Measurements from ENCODE around the gene CNTNAP2.
"Not testable (repeated sequence)": the region's sequence is repeated elsewhere in the genome, so short reads cannot be mapped to it uniquely, and the experiment has no call there.

CNTNAP2 gene

DNA sequence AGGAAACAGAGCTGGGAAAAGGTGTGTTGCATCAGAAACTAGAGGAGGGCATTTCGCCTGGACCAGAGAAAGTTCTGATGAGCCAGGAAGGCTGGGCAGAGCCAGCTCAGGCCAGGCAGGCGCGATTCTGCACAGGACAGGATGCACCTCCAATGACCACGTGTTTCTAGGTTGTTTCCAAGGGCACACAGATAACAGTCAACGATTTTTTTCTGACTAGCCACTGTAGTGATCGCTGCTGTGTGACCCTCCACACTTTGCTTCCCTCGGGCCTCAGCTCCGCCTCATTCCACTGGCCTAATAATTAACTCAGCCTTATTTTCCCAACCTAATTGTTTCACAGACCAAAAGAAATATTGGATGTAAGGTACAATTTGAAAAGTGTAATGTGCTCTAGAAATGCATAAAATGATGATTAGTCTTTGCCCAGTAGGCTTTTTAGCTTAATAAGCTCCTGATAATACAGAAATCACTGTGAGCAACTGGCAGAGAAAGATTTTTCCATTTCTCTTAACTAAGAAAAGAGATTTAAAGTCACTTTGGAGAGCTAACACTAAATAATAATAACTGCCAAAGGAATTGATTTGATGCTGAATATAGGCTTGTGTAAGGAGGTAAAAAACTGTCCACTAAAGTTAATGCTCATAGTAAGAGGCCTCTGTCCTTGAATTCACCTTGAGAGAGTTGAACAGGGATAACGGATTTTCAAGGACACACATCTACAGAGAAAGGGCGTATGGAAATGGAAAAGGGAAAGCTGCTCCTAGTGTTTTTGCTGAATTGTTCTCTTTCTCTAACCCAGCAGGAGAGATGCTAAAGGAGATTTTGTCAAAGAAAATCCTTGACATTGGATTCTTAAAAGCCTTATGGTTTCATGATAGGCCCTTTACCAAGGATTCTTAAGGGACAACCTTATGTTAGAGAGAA is 2183.0 kb downstream of the CNTNAP2 start:
- no peak for DNase-seq

DNA sequence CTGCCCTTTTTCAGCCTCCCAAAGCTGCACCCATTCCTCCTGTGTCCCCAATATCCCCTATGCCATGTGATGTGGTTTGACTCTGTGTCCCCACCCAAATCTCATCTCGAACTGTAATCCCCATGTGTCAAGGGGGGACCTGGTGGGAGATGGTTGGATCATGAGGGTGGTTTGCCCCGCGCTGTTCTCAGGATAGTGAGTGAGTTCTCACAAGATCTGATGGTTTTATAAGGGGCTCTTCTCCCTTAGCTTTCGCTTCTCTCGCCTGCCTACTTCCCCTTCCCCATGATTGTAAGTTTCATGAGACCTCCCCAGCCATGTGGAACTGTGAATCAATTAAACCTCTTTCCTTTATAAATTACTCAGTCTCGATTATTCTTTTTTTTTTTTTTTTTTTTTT is 2185.8 kb downstream of the CNTNAP2 start:
- DNase-seq = not testable (repeated sequence)

DNA sequence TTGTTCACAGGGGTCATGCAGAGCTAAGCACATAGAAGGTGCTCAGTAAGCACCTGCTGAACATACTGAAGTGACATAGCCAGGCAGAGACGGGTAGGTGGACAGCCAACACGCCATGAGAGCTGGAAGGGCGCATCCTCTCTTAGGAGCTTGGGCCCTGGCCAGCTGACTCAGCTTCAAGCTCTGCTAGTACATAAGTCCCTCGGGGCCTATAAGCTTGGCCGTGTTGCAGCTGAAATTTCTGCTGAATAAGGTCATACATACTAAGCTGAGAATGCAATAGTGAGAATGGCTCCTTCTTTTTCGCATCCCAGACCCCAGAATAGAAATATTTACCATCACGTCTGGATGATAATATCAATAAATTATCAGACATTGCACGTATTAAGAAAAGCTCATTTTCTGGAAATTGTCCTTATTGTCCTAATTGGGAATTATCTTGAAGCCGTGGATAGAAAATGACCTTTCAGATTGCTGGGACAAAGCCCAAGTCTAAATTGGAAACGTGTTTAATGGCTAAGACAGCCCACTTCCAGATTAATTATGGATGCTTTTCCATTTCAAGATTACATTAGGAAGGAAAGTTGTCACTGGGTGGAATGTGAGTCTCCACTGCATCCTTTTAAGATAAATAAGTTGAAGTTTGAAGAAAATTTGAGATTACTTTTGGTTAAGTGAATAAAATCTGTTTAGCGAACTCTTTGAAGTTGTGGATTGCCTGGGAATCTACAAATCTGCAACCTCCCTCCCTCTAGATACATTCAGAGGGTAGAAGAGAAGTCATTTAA is 2186.9 kb downstream of the CNTNAP2 start:
- no peak for DNase-seq

DNA sequence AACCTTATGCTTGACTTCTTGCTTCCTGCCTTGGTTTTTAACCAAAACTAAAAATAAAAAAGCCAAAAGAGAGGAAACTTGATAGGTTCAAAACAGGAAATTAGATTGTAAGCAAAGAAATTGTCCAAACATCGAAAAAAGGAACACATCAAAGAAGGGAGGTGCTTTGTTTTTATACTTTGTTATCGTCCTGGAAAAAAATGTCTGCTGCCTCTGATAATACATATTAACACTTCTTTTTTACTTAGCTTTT is 2187.4 kb downstream of the CNTNAP2 start:
- DNase-seq = no peak

DNA sequence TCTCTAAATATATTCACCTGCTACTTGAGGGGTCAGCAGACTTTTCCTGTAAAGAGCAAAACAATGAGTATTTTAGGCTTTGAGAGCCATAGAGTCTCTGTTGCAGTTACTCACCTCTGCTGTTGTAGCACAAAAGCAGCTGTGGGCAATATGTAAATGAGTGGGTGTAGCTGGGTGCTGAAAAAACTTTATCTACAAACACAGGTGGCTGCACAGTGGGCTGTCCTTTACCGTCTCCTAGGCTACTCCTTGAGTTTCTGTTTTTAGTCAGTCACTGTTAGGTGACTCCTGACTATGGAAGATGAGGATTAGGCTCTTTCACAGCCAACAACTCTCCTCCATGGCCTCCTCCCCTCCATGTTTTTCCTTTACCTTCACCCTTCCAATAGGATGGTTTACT is 2187.9 kb downstream of the CNTNAP2 start:
- no peak for DNase-seq

DNA sequence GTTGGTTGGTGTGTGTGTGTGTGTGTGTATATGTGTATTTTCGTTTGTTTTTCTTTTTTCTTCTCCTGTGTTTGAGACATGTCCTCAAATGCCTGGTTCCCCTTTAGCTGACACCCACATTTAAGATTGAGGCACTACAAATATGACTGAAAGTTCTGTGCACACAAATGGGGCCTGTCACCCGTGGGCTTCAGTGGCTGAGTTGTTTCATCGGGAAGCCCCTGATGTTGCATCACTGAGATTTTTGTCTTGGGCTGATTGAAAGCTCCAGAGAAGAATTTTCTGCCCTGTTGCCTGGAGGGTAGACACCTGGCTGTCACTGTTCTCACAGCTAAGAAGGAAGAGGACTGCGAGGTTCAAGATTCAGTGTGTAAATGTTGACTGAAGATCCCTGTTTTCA is 2190.2 kb downstream of the CNTNAP2 start:
- no peak for DNase-seq

DNA sequence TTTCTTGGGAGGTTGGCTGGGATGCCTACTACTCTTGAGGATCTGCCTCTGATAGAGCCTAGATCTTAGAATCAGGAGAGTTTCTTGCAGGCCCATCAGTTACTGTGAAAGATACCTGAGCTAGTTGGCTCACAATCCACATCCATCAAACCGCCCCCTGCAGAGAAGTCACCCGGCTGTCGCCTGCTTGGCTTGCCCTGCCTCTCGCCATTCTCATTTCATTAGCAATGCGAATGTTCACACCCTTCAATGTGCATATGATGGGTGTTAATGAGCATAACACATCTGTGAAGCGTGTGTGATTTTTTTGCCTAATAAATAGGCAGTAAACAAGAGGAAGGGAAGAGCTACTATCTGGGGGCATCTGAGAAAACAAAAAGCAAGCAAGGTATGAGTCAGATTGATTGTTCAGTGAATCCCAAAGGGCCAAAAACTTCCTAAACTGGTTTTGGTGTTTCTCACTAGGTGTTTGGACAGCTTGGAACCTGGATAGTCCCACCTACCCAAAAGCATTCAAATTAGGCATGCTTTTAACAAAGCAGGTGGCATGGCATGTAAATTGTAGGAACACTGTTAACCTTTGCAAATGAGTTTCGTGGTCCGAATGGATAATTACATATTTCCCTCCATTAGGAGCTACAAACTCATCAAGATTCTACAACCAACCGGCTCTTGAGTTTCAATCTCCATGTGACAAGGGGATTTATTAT is 2201.7 kb downstream of the CNTNAP2 start:
- no peak for DNase-seq

DNA sequence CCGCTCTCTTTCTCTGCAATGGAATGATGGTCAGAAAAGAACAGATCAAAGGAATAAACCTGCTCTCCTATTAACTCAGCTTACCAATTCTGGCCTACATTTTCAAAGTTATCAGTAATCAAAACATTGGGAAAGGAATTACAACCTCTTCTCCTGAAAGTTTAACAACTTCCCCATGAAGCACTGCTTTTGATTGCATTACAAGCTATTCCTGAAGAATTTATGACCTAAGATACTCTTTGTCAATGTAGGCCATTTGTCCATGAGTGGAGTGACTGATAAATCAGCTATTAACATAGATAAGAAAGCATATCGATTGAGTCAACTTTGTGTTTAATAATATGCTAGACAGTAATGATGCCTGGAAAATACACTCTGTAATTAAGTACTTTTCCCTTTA is 2202.2 kb downstream of the CNTNAP2 start:
- DNase-seq = no peak

DNA sequence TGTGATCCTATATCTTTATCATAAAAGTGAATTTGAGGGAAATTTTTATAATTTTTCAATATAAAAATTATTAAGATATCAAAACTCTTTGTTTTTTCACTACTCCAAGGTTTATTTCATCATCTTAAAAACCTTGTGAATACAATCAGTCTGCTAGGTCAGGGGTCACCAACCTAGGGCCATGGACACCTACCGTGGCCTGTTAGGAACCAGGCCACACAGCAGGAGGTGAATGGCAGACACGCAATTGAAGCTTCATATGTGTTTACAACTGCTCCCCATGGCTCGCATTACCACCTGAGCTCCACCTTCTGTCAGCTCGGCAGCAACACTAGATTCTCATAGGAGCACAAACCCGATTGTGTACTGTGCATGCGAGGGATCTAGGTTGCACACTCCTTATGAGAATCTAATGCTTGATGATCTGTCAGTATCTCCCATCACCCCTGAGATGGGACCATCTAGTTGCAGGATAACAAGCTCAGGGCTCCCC is 2202.8 kb downstream of the CNTNAP2 start:
- DNase-seq = no peak

DNA sequence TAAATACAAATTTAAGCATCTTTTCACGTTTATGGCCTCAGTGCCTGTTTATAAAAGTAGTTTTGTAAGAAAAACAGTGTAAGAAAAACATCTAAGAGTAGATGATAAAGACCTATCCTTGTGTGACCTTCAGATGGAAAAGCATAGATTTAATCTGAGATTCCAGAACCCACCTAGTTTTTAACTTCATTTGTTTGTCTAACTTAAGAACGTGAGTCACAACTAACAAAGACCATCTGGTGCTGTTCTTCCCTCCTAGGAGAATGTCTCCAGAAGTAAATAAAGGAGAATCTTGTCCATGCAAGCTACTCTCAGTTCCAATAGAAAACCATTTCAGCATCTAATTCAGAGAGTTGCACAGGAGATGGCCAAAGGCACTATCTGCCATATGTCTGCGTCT is 2208.6 kb downstream of the CNTNAP2 start:
- no peak for DNase-seq

DNA sequence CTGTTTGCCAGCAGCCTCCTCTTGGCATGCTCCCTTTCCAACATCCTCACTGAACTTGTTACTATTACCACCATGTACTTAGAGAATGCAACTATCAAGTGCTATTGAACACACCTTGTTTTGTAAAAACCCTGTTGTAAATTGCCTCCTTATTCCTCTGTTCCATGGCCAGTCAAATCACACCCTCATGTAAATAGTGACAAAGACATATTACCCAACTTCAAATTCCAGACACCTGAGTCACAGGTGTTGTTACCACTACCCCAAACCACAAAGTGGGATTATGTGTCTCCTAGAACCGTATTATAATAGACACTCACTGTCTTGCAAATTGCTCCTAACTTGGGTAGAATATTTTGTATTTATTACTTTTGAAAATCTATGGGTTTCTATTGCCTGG is 2210.8 kb downstream of the CNTNAP2 start:
- no peak for DNase-seq

DNA sequence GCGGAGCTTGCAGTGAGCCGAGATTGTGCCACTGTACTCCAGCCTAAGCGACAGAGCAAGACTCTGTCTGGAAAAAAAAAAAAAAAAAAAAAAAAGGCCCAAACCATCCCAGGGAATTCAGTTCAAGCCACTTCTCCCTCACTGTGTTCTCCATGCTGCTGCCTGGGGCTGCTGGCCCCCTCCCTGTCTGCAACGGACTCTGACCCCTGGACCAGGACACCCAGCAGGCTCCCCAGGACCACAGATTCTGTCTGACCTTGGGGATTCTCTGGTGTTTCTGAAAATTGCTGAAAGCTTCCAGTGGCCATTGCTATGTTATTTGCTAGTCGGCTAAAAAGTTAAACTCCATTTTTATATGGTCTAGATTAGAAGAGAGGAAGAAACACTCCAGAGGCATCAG is 2212.3 kb downstream of the CNTNAP2 start:
- no peak for DNase-seq

DNA sequence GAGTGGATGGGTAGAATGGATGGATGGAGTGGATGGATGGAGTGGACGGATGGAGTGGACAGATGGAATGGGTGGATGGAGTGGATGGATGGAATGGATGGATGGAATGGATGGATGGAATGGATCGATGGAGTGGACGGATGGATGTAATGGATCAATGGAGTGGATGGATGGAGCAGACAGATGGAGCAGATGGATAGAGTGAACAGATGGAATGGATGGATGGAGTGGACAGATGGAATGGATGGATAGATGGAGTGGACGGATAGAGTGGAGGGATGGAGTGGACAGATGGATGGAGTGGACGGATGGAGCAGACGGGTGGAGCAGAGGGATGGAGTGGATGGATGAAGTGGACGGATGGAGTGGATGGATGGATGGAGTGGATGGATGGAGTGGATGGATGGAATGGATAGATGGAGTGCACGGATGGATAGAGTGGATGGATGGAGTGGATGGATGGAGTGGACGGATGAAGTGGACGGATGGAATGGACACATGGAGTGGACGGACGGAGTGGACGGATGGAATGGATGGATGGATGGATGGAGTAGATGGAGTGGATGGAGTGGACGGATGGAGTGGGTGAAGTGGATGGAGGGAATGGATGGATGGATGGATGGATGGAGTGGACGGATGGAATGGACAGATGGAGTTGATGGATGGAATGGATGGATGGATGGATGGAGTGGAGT is 2213.7 kb downstream of the CNTNAP2 start:
- no peak for DNase-seq

DNA sequence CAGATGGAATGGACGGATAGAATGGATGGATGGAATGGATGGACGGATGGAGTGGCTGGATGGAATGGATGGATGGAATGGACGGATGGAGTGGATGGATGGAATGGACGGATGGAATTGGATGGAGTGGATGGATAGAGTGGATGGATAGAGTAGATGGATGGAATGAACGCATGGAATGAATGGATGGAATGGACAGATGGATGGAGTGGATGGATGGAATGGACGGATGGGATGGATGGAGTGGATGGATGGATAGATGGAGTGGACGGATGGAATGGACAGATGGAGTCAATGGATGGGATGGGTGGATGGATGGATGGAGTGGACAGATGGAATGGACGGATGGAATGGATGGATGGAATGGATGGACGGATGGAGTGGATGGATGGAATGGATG is 2214.2 kb downstream of the CNTNAP2 start:
- DNase-seq = no peak

DNA sequence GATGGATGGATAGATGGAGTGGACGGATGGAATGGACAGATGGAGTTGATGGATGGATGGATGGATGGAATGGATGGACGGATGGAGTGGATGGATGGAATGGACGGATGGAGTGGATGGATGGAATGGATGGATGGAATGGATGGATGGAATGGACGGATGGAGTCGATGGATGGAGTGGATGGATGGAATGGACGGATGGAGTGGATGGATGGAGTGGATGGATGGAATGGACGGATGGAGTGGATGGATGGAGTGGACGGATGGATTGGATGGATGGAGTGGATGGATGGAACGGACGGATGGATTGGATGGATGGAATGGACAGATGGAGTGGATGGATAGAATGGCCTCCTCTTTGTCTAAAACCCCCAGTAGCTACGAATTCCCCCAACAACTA is 2214.9 kb downstream of the CNTNAP2 start:
- not testable (repeated sequence) for DNase-seq

DNA sequence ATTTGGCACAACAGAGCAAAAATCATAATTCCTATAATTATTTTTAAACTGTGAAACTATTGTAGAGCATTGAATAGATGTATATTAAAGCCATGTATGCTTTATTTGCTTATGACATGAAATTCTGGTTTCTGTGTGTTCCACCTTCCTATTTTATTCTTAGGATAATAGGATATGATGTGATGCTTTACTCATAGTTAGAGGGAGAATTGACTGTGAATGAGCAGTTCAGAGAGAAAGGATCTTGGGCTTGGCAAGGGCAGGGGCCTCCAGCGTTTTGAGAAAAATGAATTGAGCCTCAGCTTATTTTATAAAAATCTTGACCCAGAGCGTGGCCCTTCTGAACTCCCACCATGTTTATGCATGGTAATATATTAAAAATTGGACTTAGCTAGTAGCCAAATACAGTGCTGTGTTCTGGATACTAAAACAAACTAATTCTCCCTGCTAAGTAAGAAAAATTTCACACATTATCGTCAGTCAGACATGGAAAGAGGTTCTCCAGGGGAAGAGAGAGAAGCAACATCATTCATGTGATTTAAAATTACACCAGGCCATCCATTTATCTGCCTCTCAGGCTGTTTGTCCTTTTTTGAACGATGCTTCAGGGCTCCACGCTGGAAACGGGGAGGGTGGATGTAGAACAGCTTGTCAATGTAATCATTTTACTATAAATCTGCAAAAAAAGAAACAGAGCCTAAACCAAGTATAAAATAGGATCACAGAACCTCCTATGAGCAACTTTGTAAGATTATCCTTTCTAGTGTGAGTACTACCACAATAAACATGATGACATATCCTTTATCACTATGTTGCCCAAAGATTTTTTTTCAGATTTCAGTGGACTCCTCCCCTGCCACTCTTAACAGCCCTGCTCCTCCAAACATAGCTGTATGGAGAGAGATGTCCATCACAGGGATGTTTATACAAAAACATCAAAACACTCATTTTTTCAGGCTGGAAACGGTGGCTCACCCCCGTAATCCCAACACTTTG is 2215.9 kb downstream of the CNTNAP2 start:
- no peak for DNase-seq

DNA sequence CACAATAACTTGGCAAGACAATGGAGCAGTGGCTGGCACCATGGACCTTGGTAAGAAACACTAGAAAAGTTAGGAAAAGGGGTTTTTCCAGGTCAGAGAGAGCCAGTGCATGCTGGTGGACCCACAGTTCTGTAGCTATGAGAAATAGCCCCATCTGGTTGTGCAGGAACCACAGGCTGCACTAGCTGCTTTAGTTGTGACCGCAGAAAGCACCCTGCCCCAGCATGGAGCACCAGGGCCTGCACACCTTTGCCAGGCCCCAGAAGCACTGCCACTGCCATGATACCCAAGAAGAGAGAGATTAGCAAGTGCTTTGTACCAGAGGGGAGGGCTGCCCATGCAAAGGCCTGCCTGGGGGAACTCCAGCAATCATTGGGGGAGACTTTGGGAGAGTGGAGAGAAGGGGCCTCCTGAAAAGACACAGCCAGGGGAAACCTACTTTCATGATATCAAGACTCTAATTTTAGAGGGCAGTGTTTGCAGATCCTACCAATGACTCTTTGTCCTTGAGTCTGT is 2217.9 kb downstream of the CNTNAP2 start:
- no peak for DNase-seq

DNA sequence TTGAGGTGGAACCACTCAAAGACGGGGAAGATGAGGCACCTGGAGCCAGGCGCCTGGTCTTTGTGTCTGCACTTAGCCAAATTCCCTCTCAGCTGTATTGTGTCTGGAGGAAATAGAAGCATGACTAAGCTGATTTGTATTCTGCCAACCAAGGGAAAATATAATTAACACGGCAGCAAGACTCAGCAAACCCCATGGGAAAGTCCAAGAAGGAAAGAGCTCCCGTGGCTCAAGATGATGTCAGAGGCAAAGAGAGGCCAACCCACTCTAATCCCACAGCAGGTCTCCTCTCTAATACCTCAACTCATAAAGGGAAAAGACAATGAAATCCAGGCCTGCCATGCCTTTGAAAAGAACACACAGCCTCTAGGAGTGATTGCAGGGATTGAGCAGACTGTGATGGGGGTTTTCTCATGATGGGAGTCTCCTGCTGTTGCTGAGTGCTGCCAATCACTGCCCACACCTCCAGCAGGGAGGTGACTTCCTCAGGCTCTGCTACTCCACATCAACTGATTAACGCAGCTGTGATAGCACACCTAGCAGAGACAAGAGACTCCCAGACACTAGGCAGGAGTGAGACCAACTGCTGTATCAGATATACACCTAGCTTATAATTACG is 2218.5 kb downstream of the CNTNAP2 start:
- no peak for DNase-seq

DNA sequence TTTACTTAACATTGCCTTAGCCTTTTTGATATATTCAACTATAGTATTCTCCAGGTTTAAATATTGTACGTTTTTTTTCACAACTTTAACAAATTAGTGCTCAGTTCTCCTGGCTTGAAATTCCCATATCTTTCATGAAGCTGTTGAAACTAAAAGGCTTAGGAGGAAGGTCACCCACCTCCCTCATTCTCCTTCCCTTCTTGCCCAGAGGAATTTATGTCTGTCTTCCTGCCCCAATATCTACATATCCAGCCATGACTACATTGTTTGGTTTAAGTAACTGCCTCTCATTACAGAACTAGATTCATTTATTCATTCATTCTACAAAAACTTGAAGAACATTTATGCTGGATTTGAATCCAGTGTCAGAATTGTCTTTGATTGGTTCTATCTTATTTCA is 2219.2 kb downstream of the CNTNAP2 start:
- no peak for DNase-seq

DNA sequence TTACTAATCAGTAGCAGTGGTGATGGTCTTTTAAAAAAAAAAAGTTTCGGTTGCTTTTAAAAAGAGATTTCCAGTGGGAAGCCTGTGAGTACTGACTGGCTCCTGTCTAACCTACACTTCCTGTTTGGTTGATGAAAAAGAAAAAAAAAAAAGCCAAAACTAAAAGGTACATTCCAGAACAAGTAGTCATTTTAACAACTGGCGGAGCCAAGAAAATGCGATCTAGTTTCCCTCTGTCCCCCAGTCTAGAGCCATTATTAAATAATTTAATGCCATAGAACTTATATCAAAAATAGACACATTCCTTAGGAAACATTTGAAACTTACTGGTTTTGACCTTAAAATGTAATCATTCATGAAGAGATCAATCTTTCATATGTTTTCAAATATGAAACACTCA is 2219.8 kb downstream of the CNTNAP2 start:
- no peak for DNase-seq
